Ureter (tissue), 1 donor: Measurements from ENCODE around the gene DCAF5. TPM values are rescaled to one million over a fixed set of nuclear protein-coding genes. Genes with fewer than 3 reads are reported as not detected.
A peak's percentile ranks its signal among the peaks of the same experiment; 100 is the strongest.
"Not testable (repeated sequence)": the region's sequence is repeated elsewhere in the genome, so short reads cannot be mapped to it uniquely, and the experiment has no call there.

Experiments
- DNase-seq: peaks from one replicate; pipeline ENCODE4 v3.0.0-alpha.2; 2020; ENCODE audit warnings: low spot score
- total RNA-seq: library from RNA; stranded (reverse); gene quantifications from one replicate; pipeline ENCODE4 v1.2.4, GENCODE V29; 2023
- donor health status: DM: yes; HTN: yes; CAD: no.

Gene DCAF5, protein sequence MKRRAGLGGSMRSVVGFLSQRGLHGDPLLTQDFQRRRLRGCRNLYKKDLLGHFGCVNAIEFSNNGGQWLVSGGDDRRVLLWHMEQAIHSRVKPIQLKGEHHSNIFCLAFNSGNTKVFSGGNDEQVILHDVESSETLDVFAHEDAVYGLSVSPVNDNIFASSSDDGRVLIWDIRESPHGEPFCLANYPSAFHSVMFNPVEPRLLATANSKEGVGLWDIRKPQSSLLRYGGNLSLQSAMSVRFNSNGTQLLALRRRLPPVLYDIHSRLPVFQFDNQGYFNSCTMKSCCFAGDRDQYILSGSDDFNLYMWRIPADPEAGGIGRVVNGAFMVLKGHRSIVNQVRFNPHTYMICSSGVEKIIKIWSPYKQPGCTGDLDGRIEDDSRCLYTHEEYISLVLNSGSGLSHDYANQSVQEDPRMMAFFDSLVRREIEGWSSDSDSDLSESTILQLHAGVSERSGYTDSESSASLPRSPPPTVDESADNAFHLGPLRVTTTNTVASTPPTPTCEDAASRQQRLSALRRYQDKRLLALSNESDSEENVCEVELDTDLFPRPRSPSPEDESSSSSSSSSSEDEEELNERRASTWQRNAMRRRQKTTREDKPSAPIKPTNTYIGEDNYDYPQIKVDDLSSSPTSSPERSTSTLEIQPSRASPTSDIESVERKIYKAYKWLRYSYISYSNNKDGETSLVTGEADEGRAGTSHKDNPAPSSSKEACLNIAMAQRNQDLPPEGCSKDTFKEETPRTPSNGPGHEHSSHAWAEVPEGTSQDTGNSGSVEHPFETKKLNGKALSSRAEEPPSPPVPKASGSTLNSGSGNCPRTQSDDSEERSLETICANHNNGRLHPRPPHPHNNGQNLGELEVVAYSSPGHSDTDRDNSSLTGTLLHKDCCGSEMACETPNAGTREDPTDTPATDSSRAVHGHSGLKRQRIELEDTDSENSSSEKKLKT
- 58.6 TPM for total RNA-seq

DNA sequence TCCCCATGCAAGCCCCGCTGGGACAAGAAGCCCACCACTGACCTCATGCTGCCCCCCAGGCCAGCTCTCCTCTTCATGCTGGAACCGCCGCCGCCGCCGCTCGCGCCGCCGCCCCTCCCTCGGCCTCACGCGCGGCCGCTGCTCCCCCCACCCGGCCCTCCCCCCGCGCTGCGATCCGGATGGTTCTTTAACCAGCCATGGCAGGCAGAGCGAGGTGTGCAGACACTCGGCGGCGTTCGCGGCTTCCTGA is at the start of gene DCAF5:
DCAF5 (minus strand) TSS at position 218 of the 250 bp plus-strand sequence; CDS start at position 77, 141 bp downstream.
- peak; percentile 95 for DNase-seq

DNA sequence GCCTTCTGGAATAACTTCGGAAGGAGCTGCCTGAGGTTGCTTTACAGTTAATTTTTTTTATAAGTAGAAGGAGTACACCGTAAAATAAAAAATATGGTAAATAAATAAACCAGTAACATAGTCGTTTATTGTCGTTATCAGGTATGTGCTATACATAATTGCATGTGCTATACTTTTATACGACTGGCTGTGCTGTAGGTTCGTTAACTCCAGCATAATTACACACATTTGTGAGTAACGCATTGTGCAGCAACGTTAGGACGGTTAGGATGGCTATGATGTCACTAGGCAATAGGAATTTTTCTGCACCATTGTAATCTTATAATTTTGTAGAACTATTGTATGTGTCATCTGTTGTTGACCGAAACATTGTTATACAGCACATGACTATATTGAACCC is 46.9 kb upstream of the DCAF5 start:
- DNase-seq = no peak

DNA sequence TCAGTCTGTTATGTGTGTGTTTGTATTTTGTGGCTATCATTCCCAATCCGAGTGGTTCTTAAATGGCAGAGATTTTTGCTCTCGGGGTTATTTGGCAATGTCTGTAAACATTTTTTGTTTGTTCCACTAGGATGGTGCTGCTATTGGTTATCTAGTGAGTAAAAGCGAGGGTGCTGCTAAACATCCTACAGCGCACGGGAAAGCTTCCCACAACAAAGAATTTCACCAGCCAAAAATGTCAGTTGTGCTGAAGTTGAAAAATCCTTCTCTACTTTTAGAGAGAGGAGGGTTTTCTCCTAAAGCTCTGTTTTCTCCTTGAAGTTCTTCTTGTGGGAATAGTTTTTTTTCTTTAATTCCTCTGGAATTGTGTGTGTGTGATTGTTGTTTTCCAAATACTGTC is 40.8 kb upstream of the DCAF5 start:
- no peak for DNase-seq

DNA sequence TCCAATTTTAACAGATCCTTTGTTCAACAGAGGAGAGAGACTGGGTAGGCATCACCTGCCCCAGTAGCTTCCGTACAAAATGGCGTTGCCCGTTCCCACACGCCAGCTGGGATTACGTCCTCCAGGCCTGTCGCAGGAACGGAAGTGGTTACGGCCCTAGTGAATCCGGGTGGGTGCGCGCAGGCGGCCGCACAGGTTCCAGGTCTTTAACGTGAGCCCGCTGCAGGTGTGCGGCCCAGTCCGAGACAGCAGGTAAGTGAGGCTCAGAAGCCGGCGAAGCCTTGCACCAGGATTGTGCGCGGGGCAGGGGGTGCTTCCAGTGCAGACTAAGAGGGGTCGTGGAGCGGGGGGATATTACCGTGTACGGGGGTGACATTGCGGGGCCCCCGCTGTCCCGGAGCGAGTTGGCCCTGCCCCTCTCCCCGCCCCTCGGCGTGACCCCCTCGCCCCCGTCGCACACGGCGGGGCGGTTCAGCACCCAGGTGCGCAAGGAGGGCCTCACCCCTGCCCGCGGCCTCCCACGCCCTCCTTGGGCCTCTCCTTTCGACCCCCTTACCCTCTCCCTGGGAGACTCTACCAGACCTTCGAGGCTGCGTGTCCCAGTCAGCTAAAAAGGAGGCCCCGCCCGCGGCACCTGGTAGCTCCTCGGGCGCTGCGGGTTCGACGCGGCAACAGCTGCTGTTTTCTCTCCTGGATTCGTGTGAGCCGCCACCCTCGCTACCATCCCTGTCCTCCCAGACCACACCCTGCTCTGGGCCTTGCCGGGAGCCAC is 38.6 kb upstream of the DCAF5 start, which contains the start of gene EXD2:
EXD2 (plus strand) TSS at position 159 of the 772 bp plus-strand sequence. CDS start 17,973 bp downstream, outside the sequence.
- DNase-seq = peak; percentile 92

DNA sequence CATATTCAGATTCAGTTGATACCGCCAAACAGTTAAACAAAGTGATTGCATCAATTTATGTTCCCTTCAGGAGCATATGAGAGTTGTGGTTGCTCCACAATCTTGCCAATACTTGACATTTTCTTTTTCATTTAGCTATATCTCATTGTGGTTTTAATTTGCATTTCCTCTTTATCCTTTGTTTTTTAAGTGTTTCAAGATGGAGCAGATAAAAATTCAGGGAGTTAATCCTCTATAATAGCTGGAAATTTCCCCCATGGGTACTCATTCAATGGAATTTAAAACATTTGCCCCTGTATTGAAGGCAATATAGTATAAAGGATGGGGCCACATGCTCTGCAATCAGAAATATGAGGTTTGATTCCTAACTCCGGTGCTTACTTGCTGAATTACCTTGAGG is 37.3 kb upstream of the DCAF5 start:
- DNase-seq = no peak

DNA sequence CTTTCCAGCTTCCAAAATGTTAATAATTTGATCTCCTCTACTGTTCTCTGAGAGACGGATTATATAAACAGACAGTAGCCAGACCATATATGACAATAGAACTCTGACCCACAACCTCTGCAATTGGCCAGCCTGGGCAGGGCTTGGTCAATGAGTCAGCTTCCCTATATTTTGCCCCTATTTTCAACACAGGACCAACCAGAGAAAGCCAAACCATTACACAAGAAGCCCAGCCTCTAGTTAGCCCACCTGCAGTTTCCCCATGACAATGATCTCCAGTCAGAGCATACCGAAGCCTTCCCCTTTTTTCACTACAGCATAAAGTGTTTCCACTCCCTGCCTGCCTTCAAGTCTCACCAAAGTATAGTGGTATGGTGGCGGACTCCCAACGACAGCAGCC is 30.8 kb upstream of the DCAF5 start:
- DNase-seq = no peak

DNA sequence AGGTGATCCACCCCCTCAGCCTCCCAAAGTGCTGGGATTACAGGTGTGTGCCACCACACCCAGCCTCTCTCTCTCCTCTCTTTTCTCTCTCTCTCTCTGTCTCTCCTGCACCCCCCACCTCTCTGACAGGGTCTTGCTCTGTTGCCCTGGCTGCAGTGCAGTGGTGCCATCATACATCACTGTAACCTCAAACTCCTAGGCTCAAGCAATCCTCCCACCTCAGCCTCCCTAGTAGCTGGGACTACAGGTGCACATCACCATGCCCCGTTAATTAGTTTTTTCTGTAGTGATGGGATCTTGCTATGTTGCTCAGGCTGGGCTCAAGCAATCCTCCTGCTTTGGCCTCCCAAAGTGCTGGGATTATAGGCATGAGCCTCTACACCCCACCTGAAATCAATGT is 29.7 kb upstream of the DCAF5 start:
- DNase-seq = not testable (repeated sequence)

DNA sequence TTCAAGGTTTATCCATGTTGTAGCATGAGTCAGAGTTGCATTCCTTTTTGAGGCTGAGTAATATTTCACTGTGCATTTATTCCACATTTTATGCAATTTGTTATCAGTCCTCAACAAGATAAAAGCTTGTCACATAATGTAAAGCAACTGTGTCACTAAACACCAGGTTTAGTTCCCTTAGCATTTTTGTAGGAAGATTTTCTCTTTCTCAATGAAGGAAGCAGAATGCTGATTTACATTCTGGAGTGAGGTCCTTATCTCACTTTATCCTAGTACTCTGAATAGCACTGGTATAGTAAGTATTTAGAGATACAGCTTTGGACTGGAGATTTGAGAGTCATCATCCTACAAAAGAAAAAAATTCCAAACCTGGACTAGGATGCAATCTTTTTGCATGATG is 28.6 kb upstream of the DCAF5 start:
- no peak for DNase-seq

DNA sequence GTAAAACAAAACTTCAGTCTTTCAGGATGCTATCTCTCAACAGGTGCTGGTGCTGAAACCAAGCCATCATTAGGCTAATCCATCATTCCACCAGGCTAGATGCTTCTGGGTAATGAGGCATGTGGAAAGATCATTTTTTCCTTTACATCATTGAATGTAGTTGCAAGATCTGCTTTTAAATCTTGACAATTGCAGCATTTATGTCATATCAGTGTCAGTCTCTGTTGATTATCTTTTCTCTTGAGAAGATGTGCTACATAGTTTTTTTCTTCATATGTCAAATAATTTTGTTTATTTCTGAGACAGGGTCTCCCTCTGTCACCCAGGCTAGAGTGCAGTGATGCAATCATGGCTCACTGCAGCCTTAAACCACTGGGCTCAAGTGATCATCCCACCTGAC is 22.2 kb upstream of the DCAF5 start:
- DNase-seq = no peak

DNA sequence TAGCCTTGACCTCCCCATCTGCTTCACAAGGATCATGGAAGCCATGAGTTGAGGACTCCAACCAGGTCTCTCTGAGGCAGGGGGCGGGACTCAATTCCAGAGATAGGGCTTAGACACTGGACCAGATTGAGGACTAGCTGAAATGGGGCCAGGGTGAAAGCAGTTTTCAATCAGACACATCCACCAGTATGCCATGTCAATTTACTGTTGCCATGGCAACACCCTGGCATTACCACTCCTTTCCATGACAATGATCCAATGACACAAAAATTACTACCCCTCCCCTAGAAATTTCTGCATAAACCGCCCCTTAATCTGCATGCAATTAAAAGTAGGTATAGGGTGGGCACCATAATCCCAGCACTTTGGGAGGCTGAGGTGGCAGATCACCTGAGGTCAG is 18.6 kb upstream of the DCAF5 start:
- no peak for DNase-seq

DNA sequence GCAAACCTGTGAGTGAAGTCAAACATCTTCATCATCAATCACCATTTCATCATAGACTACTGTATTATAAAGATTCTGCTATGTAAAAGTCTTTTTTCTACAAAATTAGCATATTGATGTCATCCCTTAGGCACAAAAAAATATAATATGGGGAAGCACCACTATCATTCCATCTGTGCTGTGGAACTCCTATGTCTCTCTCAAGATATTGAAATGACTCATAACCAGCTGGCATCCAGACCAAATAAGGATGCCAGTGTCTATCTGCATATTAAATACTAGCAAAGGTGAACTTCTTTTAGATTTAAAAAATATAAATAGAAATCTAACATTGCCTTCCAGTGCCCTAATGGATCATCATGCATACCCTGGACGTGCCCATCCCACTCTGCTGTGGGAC is 17.9 kb upstream of the DCAF5 start:
- DNase-seq = no peak

DNA sequence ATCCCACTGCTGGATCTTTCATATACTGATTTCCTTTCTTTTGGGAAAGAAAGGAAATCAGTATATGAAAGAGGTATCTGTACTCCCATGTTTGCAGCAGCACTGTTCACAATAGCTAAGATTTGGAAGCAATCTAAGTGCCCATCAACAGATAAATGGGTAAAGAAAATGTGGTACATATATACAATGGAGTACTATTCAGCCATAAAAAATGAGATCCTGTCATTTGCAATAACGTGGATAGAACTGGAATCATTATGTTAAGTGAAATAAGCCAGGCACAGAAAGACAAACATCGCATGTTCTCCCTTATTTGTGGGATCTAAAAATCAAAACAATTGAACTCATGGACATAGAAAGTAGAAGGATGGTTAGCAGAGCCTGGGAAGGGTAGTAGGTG is 12.9 kb upstream of the DCAF5 start:
- not testable (repeated sequence) for DNase-seq

DNA sequence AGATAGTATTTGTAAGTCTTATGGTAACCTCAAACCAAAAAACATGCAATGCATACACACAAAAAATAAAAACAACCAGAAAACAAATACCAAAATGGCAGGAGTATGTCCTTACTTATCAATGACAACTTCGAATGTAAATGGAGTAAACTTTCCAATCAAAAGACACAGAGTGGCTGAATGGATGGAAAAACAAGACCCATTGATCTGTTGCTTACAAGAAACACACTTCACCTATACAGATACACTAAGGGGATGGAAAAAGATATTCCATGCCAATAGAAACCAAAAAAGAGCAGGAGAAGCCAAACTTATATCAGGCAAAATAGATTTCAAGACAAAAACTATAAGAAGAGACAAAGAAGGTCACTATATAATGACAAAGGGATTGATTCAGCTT is 8.7 kb upstream of the DCAF5 start:
- DNase-seq = no peak

DNA sequence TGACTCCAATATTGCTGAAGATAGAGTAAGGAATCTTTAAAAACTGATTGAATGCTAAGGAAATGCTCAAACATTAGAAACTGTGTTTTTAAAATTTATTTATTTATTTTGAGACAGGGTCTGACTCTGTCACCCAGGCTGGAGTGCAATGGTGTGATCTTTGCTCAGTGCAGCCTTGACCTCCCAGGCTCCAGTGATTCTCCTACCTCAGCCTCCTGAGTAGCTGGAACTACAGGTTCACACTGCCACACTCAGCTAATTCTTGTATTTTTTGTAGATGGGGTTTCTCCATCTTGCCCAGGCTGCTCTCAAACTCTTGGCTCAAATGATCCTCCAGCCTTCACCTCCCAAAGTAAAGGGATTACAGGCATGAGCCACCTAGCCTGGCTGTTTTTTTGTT is 3.3 kb upstream of the DCAF5 start:
- DNase-seq = no peak

DNA sequence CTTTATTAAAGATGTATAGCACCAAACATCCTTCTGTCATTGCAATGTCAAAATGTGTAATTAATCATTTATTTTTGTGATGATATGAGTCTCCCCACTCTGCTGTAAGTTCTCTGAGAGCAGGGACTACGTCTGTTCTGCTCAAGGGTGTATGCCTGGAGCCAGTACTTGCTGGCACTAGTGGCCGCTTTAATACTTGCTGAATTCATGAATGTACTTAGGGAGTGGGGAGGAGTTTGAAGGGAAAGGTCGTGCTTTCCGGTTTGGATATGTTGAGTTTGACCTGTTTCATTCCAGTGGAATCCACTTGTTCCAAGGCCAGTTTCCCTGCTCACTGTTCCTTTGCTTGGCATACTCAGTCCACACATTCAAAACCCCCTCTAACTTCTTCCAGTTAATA is 1.9 kb upstream of the DCAF5 start:
- DNase-seq = no peak

DNA sequence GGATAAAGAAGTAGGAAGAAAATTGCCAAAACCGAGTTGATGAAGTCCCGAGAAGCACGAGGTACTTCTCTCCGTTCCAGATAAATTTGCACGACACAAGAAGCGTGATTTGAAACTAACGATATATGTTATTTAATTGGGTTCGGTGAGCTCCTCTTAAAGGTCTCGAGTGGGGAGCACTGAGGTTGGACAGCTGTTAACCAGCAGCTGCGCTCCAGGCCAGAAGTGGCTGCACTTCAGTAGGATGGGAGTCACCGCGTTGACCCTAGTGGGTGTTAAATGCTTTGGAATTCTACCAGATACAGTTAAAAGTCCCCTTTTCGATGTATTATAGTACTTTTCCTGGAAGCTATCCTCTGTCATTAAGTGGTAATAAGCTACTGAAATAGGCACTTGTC is 953 bp upstream of the DCAF5 start:
- no peak for DNase-seq

DNA sequence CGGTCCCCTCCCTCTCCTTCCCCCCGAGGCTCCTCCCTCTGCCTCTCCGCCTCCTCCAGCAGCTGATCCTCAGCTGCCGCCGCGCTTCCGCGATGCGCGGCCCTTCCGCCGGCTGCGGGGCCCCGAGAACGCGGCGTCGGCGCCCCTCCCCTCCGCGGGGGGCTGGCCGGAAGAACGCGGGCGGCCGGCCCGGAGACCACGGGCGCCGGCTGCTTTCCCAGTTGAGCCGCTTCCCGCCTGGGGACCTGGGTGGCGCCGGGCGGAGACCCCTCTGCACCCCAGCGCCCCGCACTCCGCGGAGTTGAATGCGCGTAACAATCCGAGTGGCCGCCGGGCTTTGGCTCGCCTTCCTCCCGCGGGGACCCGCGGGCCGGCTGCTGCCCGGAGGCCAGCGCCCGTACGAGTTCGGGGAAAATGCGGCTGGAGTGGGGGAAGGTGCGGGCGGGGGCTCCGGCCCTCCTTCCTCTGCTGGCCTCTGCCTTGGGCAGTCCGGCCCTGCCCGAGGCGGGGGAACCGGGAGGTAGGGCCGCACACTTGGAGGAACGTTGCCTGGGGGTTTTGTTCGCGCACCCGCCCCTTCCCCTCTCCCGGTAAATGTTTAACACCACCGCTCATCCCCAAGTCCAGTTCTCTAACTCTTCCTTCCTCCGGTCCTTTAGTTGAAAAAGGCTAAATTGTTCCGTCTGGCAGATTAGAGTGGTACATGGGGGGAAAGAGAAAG is 393 bp upstream of the DCAF5 start:
- no peak for DNase-seq

DNA sequence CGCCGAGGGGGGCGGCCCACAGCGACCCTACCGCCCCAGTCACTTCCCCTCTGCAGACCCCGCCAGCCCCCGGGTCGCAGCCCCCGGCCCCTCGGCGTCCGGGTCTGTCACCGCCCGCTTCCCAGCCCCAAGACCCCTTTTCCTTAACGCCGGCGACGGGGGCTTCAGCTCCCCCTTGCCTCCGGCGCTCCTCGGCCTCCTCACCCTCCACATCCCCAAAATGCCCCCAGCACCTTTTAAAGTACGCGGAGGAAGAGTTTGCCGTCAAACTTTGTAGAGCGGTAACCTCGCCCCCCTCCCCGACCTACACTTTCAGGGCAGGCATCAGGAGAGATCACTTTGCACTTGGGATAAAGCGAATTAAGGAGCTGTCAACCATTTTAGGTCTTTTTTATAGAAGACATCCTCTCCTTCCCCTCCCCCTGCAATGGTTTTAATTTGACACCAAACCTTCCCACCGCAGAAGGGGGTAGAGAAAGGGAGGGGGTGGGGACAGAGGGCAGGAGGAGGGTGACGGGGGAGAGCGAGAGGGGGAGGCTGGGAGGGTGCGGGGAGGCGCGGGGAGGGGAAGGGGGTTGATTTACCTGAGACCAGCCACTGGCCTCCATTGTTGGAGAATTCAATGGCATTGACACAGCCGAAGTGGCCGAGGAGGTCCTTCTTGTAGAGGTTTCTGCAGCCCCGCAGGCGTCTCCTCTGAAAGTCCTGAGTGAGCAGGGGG is 578 bp downstream of the DCAF5 start:
- peak; percentile 60 for DNase-seq

DNA sequence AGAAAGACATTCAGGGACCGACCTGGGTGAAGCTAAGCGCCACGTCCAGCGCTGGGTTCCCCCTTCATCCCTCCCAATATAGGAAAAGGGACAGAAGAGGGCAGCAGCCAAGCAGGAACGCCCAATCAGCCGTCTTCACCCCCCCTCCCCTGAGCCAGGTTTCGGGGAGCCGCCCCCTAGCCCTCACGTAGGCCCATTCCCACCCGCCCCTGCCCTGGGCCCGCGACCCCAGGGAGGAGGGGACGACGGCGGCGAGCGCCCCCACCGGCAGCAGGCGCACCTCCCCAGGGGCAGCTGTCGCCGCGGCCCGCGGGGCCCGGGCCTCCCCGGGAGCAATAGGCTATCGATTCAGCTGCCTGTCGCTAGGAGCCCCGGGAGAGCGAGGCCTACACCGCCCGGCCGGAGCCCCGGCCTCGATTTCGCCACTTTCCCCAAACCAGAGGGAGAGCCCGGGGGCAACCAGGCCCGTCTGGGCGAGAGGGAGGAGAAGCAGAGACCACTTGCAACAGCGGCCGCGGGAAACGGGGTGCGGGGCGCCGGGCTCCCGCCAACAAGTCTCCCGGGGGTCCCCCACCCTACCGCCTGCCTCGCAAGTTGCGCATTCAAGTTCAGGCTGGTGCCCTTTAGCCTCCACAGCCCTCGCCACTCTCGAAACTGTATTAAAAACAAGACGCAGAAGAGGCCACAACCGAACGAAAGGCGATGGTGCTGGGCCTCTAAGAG is 1.3 kb downstream of the DCAF5 start:
- peak; percentile 78 for DNase-seq
